ENCODE data around the gene PIGU. TPM values are rescaled to one million over a fixed set of nuclear protein-coding genes. Genes with fewer than 3 reads are reported as not detected.
A peak's percentile ranks its signal among the peaks of the same experiment; 100 is the strongest.

The PIGU gene
- total RNA-seq, 2 donors from 2014 or later, result 35.8 to 41.2 TPM

- peaks cover 11% of the 10 kb centered on the region for H3K4me1 ChIP-seq (ENCODE audit: control insufficient read depth, insufficient read depth, low read length)
- no peaks in the 10 kb centered on the region for H3K9me3 Mint-ChIP-seq
- no peak overlapping the region for H3K9ac ChIP-seq (ENCODE audit: extremely low read depth, low read length, poor library complexity, severe bottlenecking)
- no peaks in the 10 kb centered on the region for H3K9me3 ChIP-seq (ENCODE audit: control insufficient read depth, low read length)
- peaks cover 16% of the 10 kb centered on the region for H3K36me3 Mint-ChIP-seq (ENCODE audit: low read depth)
- WGBS, 2 experiments (ENCODE audit: insufficient coverage in 1 of 2, insufficient read length in 1 of 2), result 92 to 100% methylated on average over 1 of the region's 1 CpG
- H3K4me3 ChIP-seq (ENCODE audit: low read length), result no peak overlapping the region
- H3K27me3 Mint-ChIP-seq (ENCODE audit: insufficient read depth), result no peaks in the 10 kb centered on the region
- no peaks in the 10 kb centered on the region for H3K27me3 ChIP-seq (ENCODE audit: control insufficient read depth, insufficient read depth, low read length, poor library complexity, severe bottlenecking)
- H3K36me3 ChIP-seq (ENCODE audit: control insufficient read depth, insufficient read depth, low read length), result peaks cover 4% of the 10 kb centered on the region
- no peak overlapping the region for H3K27ac Mint-ChIP-seq
- DNase-seq, result peak; percentile 9
- no peak for TF ChIP-seq CTCF (conservative IDR thresholded peaks at IDR 0.05)
- no peak overlapping the region for H3K27ac ChIP-seq (ENCODE audit: low read depth, low read length)
- no peak overlapping the region for H3K4me3 Mint-ChIP-seq
- H3K4me1 Mint-ChIP-seq, result peaks cover 22% of the 10 kb centered on the region
Measured at GRCh38 chr20:34642009-34642408, 34.9 kb downstream of the PIGU start.

DNA sequence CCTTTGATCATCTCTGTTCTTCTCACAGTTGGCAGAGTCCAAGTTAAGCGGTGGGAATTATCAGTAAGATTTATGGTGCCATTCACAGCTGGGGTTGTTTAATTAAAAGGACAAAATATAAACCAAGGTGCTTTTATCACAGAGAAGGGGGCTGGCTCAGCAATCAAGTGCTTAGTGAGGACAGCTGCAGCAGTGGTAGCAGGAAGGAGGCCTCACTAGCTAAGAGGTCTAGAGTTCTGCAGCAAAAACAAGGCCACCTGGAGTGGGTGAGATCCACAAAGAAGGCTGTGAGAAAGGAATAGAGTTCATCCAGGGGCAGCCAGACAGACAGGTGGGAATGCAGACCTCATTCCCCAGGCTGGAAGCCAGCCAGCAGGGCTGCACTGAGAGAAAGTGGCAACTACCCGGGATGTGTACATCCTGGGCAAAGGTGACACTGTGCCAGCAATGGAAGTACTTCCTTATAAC, 37.1 kb downstream of the PIGU start:
- Histone ChIP-seq H3K27ac (ENCODE audit: low read depth, low read length) (no peak overlapping the region), H3K27me3 (ENCODE audit: control insufficient read depth, insufficient read depth, low read length, poor library complexity, severe bottlenecking) (no peaks in the 10 kb centered on the region), H3K9ac (ENCODE audit: extremely low read depth, low read length, poor library complexity, severe bottlenecking) (peak overlapping the region; percentile 31), H3K9me3 (ENCODE audit: control insufficient read depth, low read length) (no peaks in the 10 kb centered on the region), H3K4me3 (ENCODE audit: low read length) (peak overlapping the region; percentile 26), H3K4me1 (ENCODE audit: control insufficient read depth, insufficient read depth, low read length) (peaks cover 11% of the 10 kb centered on the region), H3K36me3 (ENCODE audit: control insufficient read depth, insufficient read depth, low read length) (peaks cover 4% of the 10 kb centered on the region)
- Mint-ChIP-seq H3K4me1 (peaks cover 22% of the 10 kb centered on the region), H3K9me3 (no peaks in the 10 kb centered on the region), H3K4me3 (no peak overlapping the region), H3K36me3 (ENCODE audit: low read depth) (peaks cover 31% of the 10 kb centered on the region), H3K27ac (peak overlapping the region; percentile 91), H3K27me3 (ENCODE audit: insufficient read depth) (no peaks in the 10 kb centered on the region)
- peak; percentile 81 for DNase-seq
- no peak for TF ChIP-seq CTCF (conservative IDR thresholded peaks at IDR 0.05)
- WGBS, 2 experiments (ENCODE audit: insufficient coverage in 1 of 2, insufficient read length in 1 of 2), result 86% methylated on average over 2 of the region's 2 CpGs; no CpG with 5 or more reads in 1 of the 2 experiments

GRCh38 chr20:34638532-34638931, 38.4 kb downstream of the PIGU start:
- TF ChIP-seq CTCF (conservative IDR thresholded peaks at IDR 0.05), result no peak
- H3K36me3 Mint-ChIP-seq (ENCODE audit: low read depth), result peaks cover 39% of the 10 kb centered on the region
- peak; percentile 11 for DNase-seq
- no peaks in the 10 kb centered on the region for H3K27me3 ChIP-seq (ENCODE audit: control insufficient read depth, insufficient read depth, low read length, poor library complexity, severe bottlenecking)
- no peak overlapping the region for H3K27ac ChIP-seq (ENCODE audit: low read depth, low read length)
- peaks cover 11% of the 10 kb centered on the region for H3K4me1 ChIP-seq (ENCODE audit: control insufficient read depth, insufficient read depth, low read length)
- H3K9me3 Mint-ChIP-seq, result no peaks in the 10 kb centered on the region
- H3K4me1 Mint-ChIP-seq, result peaks cover 22% of the 10 kb centered on the region
- H3K4me3 Mint-ChIP-seq, result no peak overlapping the region
- no peaks in the 10 kb centered on the region for H3K27me3 Mint-ChIP-seq (ENCODE audit: insufficient read depth)
- peaks cover 12% of the 10 kb centered on the region for H3K36me3 ChIP-seq (ENCODE audit: control insufficient read depth, insufficient read depth, low read length)
- H3K9me3 ChIP-seq (ENCODE audit: control insufficient read depth, low read length), result no peaks in the 10 kb centered on the region
- 93% methylated on average over 3 of the region's 3 CpGs; no CpG with 5 or more reads in 1 of the 2 experiments for WGBS, 2 experiments (ENCODE audit: insufficient coverage in 1 of 2, insufficient read length in 1 of 2)
- no peak overlapping the region for H3K9ac ChIP-seq (ENCODE audit: extremely low read depth, low read length, poor library complexity, severe bottlenecking)
- no peak overlapping the region for H3K4me3 ChIP-seq (ENCODE audit: low read length)
- H3K27ac Mint-ChIP-seq, result no peak overlapping the region

All from endodermal cell (in vitro differentiated cells).